Endothelial cell of umbilical vein (primary cell): ENCODE results near the gene MIB1. TPM values are rescaled to one million over a fixed set of nuclear protein-coding genes. Genes with fewer than 3 reads are reported as not detected.

Source experiments
- Bru-seq: library from RNA; stranded (reverse); fragments of 400-500 nt; gene quantifications from one replicate; lab custom pipeline; 2021; lab: Mats Ljungman, UMichigan
- BruChase-seq, 2 experiments: library from RNA; stranded (reverse); fragments of 400-500 nt; gene quantifications; one replicate each; lab custom pipeline; 2021; lab: Mats Ljungman, UMichigan
- BruUV-seq: library from RNA; stranded (reverse); fragments of 400-500 nt; replicated peaks from 2 replicates; lab custom pipeline; 2021; lab: Mats Ljungman, UMichigan
- CTCF ChIA-PET: fragments of 300-600, 350-600 bp; sonication (Branson Sonifier 250); formaldehyde crosslinking; loops from one replicate; lab custom pipeline; 2021; ENCODE audit warnings: antibody characterized with exemption, inconsistent platforms; lab: Charles Lee
- POLR2A ChIA-PET: fragments of 300-600, 350-600 bp; sonication (Branson Sonifier 250); formaldehyde crosslinking; loops from one replicate; lab custom pipeline; 2021; ENCODE audit warnings: antibody characterized with exemption, inconsistent platforms; lab: Charles Lee
- DNase-seq: peaks from one replicate; pipeline ENCODE4 v3.0.0-alpha.2; 2011; ENCODE audit warnings: low read depth, low spot score
- FAIRE-seq: peaks from 2 replicates; lab custom pipeline; 2011; peaks lifted over from hg19 to GRCh38; lab: Jason Lieb, UNC
- H2AFZ ChIP-seq: 2 replicates; pipeline ENCODE4 v1.6.0; 2012; ENCODE audit warnings: low read depth, low read length, control low read depth, inconsistent platforms
- H3K27ac ChIP-seq: 2 replicates; pipeline ENCODE4 v1.5.1; 2011; ENCODE audit warnings: low read depth, mild to moderate bottlenecking, control low read depth, low read length, moderate library complexity; ENCODE audit not compliant: insufficient read depth
- H3K27me3 ChIP-seq, 2 experiments: 2 replicates each; pipeline versions ENCODE4 v1.6.0 to v1.6.1; 2011; ENCODE audit warnings: low read length in 2 of 2, mixed read lengths in 1 of 2; ENCODE audit not compliant: control insufficient read depth in 2 of 2, insufficient read depth in 2 of 2
- H3K36me3 ChIP-seq, 2 experiments: 2 replicates in 1 of 2; 3 replicates in 1 of 2; pipeline ENCODE4 v1.5.1; 2011; ENCODE audit warnings: low read length in 2 of 2, mild to moderate bottlenecking in 1 of 2, moderate library complexity in 1 of 2; ENCODE audit not compliant: control insufficient read depth in 2 of 2, insufficient read depth in 2 of 2; ENCODE audit errors: extremely low read depth in 1 of 2
- H3K4me1 ChIP-seq: 3 replicates; pipeline ENCODE4 v1.5.1; 2011; ENCODE audit warnings: mild to moderate bottlenecking, low read length; ENCODE audit not compliant: control insufficient read depth, insufficient read depth; ENCODE audit errors: extremely low read depth
- H3K4me2 ChIP-seq: 2 replicates; pipeline ENCODE4 v1.6.1; 2011; ENCODE audit warnings: low read length, control low read depth, mixed read lengths; ENCODE audit not compliant: insufficient read depth
- H3K4me3 ChIP-seq, 3 experiments: fragments of 200-600 bp in 1 of 3; sonication (generic), shearing (Covaris generic) in 1 of 3; replicated peaks in 1 of 3; 2 replicates each; pipeline ENCODE4 v1.5.1; 2011 to 2016; ENCODE audit warnings: control low read depth in 3 of 3, low read length in 3 of 3, mild to moderate bottlenecking in 2 of 3, inconsistent platforms in 1 of 3, low read depth in 1 of 3, moderate library complexity in 1 of 3; ENCODE audit not compliant: insufficient read depth in 1 of 3
- H3K79me2 ChIP-seq: 2 replicates; pipeline ENCODE4 v1.6.0; 2012; ENCODE audit warnings: low read length, inconsistent platforms; ENCODE audit not compliant: control insufficient read depth, insufficient read depth
- H3K9ac ChIP-seq: replicated peaks from 2 replicates; pipeline ENCODE3; 2011; ENCODE audit warnings: low read length, control low read depth; ENCODE audit not compliant: insufficient read depth; ENCODE audit errors: extremely low read depth
- H3K9me1 ChIP-seq: replicated peaks from 3 replicates; pipeline ENCODE4 v1.6.0; 2011; ENCODE audit warnings: mild to moderate bottlenecking, low read length; ENCODE audit not compliant: control insufficient read depth, insufficient read depth; ENCODE audit errors: extremely low read depth
- H3K9me3 ChIP-seq: replicated peaks from 2 replicates; pipeline ENCODE4 v1.5.1; 2012; ENCODE audit warnings: low read length, inconsistent platforms; ENCODE audit not compliant: control insufficient read depth, insufficient read depth
- H4K20me1 ChIP-seq: replicated peaks from 2 replicates; pipeline ENCODE3; 2011; ENCODE audit warnings: mild to moderate bottlenecking, low read length; ENCODE audit not compliant: control insufficient read depth, insufficient read depth; ENCODE audit errors: extremely low read depth
- EZH2 ChIP-seq: IDR thresholded peaks from 2 replicates; pipeline ENCODE4 v1.6.1; 2012; ENCODE audit warnings: borderline replicate concordance, low read depth, mild to moderate bottlenecking, moderate library complexity, low read length, inconsistent platforms; ENCODE audit not compliant: severe bottlenecking
- FOS ChIP-seq: IDR thresholded peaks from 2 replicates; pipeline ENCODE4 v1.6.1; 2011; ENCODE audit warnings: mild to moderate bottlenecking, low read length, moderate library complexity, borderline replicate concordance; ENCODE audit not compliant: insufficient read depth
- GATA2 ChIP-seq: IDR thresholded peaks from 2 replicates; pipeline ENCODE4 v1.7.0; 2011; ENCODE audit warnings: low read depth, mild to moderate bottlenecking, moderate library complexity, mixed read lengths, low read length; ENCODE audit not compliant: insufficient read length, insufficient read depth
- JUN ChIP-seq: IDR thresholded peaks from 2 replicates; pipeline ENCODE4 v1.6.1; 2011; ENCODE audit warnings: borderline replicate concordance, low read depth; ENCODE audit not compliant: insufficient read length, insufficient read depth
- MAX ChIP-seq: IDR thresholded peaks from 2 replicates; pipeline ENCODE4 v1.6.1; 2011; ENCODE audit not compliant: insufficient read depth, insufficient read length
- MYC ChIP-seq: IDR thresholded peaks from one replicate; pipeline ENCODE4 v1.6.1; 2011; ENCODE audit warnings: mild to moderate bottlenecking, low read depth, low read length
- POLR2A ChIP-seq: IDR thresholded peaks from 2 replicates; pipeline ENCODE4 v1.6.1; 2012; ENCODE audit warnings: low read depth, mild to moderate bottlenecking, control low read depth, low read length
- POLR2AphosphoS5 ChIP-seq: IDR thresholded peaks from 2 replicates; pipeline ENCODE4 v1.6.1; 2012; ENCODE audit warnings: low read depth, mild to moderate bottlenecking, control low read depth, low read length, moderate library complexity; ENCODE audit not compliant: insufficient read depth
- dilution Hi-C: fragments of 300-500 bp; cut with MboI; formaldehyde crosslinking; loops from one replicate; pipeline ENCODE4 v1.15.0; 2019; ENCODE audit warnings: low sequenced_read_pairs; ENCODE audit not compliant: extremely low pct_ligation_motif_present
- intact Hi-C: fragments of 100-400 bp; cut with micrococcal nuclease; formaldehyde crosslinking; loops from one replicate; pipeline ENCODE4 v1.10.0; 2022
- long read RNA-seq: library from polyadenylated mRNA; stranded (forward); transcript quantifications from one replicate; pipeline ENCODE4 v2.0.0, GENCODE V29; 2021
- polyA minus RNA-seq, 3 experiments: library from RNA; depleted of rRNA, polyadenylated mRNA; stranded (reverse); fragments of >200 nt; gene quantifications; 1 replicate in 1 of 3; 2 replicates in 2 of 3; pipeline ENCODE4 v1.2.3, GENCODE V29; 2011
- polyA plus RNA-seq, 4 experiments: library from polyadenylated mRNA; depleted of rRNA in 3 of 4; stranded (reverse) in 3 of 4; unstranded in 1 of 4; fragments of >200 nt; gene quantifications; 2 replicates each; pipeline versions ENCODE4 v1.2.1 to v1.2.3, GENCODE V29; 2011 to 2012; ENCODE audit warnings: missing spikeins in 1 of 4
- total RNA-seq: library from RNA; stranded (reverse); gene quantifications from 2 replicates; pipeline ENCODE4 v1.2.3, GENCODE V29; 2021
- TF ChIP-seq, protein P1 (sequence below), 2 donors: IDR thresholded peaks; 1 replicate in 1 of 2; 2 replicates in 1 of 2; pipeline ENCODE4 v1.5.1; 2011; ENCODE audit warnings: low read length in 2 of 2, mild to moderate bottlenecking in 2 of 2, moderate library complexity in 2 of 2, control low read depth in 1 of 2, inconsistent platforms in 1 of 2, low read depth in 1 of 2; ENCODE audit not compliant: insufficient read depth in 1 of 2; ENCODE audit errors: extremely low read depth in 1 of 2

MIB1 gene
- total RNA-seq (37.5 and 40.6 TPM in 2 replicates), polyA plus RNA-seq (4.3 and 6.3 TPM in 2 replicates), polyA minus RNA-seq (62.9 and 76.3 TPM in 2 replicates), Bru-seq, nascent RNA (percentile 84 among the genes with signal in this experiment), BruChase-seq, experiment 1, labeled RNA remaining after a 6-hour chase (percentile 90 among the genes with signal in this experiment), BruChase-seq, experiment 2, labeled RNA remaining after a 2-hour chase (percentile 83 among the genes with signal in this experiment)
- polyA plus RNA-seq (2011; cell fraction: cytosol; rRNA removed): 6.6 and 6.9 TPM in 2 replicates
- polyA plus RNA-seq (2011; cell fraction: nucleus; rRNA removed): 14.5 and 17.3 TPM in 2 replicates
- 22.2 and 25.4 TPM in 2 replicates for polyA plus RNA-seq (2012)
- polyA minus RNA-seq (2011; cell fraction: cytosol; rRNA and poly(A)+ RNA removed): 33.6 TPM
- 22.7 and 35.1 TPM in 2 replicates for polyA minus RNA-seq (2011; cell fraction: nucleus; rRNA and poly(A)+ RNA removed)
- long read RNA-seq, full-length matches to known transcripts: 1 of 6 reads
- long read RNA-seq, partial matches to known transcripts: 2 of 6 reads
- long read RNA-seq, other reads (novel, unspliced or antisense): 3 of 6 reads

GRCh38 chr18:21740538-21741311, at the start of gene MIB1:
Gene MIB1 (plus strand): TSS chr18:21740792. CDS start chr18:21741584, 792 bp downstream.
- Histone ChIP-seq H3K4me3 (peak within 1 kb of the TSS; percentile 78 to 99 (median 79)), H3K36me3 (no peaks in the 10 kb centered on the region), H3K9me3 (no peaks in the 10 kb centered on the region), H3K27ac (peak within 1 kb of the TSS; percentile 91), H3K4me1 (peaks cover 24% of the 10 kb centered on the region), H2AFZ (peak within 1 kb of the TSS; percentile 91), H4K20me1 (peaks cover 2% of the 10 kb centered on the region), H3K9me1 (no peaks in the 10 kb centered on the region), H3K9ac (peak within 1 kb of the TSS; percentile 95), H3K27me3 (no peaks in the 10 kb centered on the region), H3K79me2 (peaks cover 34% of the 10 kb centered on the region), H3K4me2 (peak within 1 kb of the TSS; percentile 93)
- FAIRE-seq (peak; percentile 77), DNase-seq (peak; percentile 98)
- no peak for TF ChIP-seq EZH2
- TF ChIP-seq MYC: no peak
- TF ChIP-seq MAX: no peak
- TF ChIP-seq POLR2A: peak; percentile 72
- TF ChIP-seq, protein P1, sequence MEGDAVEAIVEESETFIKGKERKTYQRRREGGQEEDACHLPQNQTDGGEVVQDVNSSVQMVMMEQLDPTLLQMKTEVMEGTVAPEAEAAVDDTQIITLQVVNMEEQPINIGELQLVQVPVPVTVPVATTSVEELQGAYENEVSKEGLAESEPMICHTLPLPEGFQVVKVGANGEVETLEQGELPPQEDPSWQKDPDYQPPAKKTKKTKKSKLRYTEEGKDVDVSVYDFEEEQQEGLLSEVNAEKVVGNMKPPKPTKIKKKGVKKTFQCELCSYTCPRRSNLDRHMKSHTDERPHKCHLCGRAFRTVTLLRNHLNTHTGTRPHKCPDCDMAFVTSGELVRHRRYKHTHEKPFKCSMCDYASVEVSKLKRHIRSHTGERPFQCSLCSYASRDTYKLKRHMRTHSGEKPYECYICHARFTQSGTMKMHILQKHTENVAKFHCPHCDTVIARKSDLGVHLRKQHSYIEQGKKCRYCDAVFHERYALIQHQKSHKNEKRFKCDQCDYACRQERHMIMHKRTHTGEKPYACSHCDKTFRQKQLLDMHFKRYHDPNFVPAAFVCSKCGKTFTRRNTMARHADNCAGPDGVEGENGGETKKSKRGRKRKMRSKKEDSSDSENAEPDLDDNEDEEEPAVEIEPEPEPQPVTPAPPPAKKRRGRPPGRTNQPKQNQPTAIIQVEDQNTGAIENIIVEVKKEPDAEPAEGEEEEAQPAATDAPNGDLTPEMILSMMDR (IDR thresholded peaks at IDR 0.05; ENCODE audit: extremely low read depth in 1 of 2, insufficient read depth in 1 of 2, low read depth in 1 of 2, low read length in 2 of 2): no peak
- TF ChIP-seq GATA2: no peak
- TF ChIP-seq FOS: no peak
- TF ChIP-seq JUN: no peak
- peak; percentile 46 for TF ChIP-seq POLR2AphosphoS5
- no TSS peak for BruUV-seq
- intact Hi-C loops (loop anchor here (1.0 to 5.0 kb wide), 5 partner anchors 36 to 251 kb away; partner anchors contain the start of genes ABHD3, ESCO1 and SNRPD1), dilution Hi-C loops (no loop called here)
- ChIA-PET CTCF (interaction anchor here (0.7 to 3.0 kb wide), 7 partner anchors 9 to 140 kb away, joined by 3 to 12 read pairs (median 5); partner anchors contain the start of genes ABHD3 and ESCO1), POLR2A (interaction anchor here (0.5 to 2.4 kb wide), 7 partner anchors 10 to 140 kb away, joined by 3 to 11 read pairs (median 5); partner anchors contain the start of genes ABHD3, ESCO1 and SNRPD1)
